Stimulated activated CD4-positive, alpha-beta T cell treated with anti-CD3 and anti-CD28 coated beads, TNF-alpha, amount 100 ng/mL, for 24 hours (primary cell): Measurements from ENCODE around the gene CEP128.

ENCODE experiments used
- DNase-seq, 3 experiments: peaks; one replicate each; pipeline ENCODE4 v3.0.0-alpha.2; 2020; ENCODE audit warnings: low read depth in 3 of 3

Gene CEP128

DNA sequence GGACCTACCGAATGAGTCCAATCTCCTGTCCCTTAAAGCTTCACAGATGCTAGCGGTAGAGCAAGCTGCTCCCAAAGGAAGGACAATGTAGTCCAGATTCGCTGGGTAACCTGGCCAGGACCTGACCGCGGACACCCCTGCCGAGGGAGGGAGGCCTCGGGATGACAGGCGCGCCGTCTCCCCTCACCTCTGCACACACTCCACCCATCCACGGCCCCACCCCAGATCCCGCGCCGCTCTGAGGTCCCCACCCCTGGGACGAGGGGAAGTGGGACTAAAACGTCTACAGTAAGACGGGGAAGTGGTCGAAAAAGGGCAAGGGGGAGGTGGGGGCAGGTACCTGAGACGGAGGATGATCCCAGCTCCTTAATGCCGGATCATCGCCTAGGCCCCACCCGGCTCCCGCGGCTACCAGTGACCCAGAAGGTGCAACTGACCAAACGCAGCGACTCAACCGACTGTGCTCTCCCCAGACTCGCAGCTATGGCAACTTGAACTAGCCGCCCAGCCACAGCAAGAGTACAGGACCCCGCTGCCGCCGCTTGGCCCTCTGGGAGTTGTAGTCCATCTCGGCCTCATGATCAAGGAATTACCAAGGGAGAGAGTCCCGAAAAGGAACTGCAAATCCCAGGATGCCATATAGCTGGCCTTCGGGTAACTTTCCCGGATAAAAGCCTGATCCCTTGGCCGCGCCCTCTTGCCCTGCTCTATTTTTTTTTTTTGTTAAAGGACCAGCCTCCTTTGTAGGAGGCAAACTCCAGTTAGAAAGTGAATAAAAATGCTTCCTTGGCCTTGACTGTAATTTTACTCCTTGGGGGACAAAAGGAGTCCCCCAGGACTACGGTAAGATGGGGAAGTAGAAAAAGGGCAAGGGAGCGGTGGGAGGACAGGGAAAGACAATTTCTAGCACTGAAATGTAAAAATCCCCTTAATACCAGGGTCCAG, at the start of gene CEP128:
TSS of gene CEP128 (minus strand) at position 498 of the 945 bp plus-strand sequence.
- DNase-seq = peak; percentile 73 to 86 (median 82)

- DNase-seq = no peak
Observed at GRCh38 chr14:80988735-80989429, 47.3 kb upstream of the CEP128 start.

DNA sequence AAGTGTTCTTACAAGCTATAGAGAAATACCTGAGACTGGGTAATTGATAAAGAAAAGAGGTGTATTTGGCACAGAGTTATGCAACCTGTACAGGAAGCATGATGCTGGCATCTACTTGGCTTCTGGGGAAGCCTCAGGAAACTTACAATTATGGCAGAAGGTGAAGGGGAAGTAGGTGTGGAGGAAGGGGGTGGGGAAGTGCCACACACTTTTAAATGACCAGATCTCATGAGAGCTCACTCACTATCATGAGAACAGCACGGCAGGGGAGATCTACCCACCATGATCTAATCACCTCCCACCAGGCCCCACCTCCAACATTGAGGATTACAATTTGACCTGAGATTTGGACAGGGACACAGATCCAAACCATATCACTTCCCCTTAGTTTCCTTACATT, 46.7 kb upstream of the CEP128 start:
- no peak for DNase-seq

DNA sequence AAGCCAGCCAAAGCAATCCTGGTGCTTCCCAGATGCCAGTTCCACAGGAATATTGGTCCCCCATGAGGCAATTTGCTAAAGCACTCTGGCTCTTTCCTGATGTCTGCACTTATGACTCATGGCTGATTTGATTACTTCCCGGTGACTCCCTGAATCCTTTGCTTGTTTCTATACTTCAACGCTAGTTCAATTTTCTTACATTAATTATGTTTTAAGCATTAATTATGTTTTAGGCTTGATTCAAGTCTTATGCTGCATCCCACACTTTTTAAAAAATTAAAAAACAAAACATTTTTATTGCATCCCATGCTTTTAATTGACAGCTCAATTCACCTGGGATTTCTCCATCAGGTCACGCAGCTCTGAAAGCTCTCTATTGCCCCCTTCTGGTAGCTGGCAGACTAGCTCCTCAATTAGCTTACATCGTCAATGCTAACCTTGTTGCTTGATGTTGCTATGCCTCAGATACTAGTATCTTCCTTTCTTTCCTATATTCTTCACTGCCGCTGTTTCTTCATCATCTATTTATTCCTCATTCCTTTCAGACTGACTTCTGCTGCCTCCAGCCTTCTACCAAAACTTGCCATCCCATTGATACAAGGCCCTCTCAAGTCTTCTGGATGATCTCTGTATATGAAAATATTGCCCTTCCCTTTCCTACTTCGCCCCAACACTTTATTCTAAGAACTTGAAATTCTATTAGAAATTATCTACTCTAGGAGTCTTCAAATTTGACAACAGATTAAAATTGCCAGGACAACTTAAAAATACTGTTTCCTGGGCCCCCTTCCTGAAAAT, 45.9 kb upstream of the CEP128 start:
- peak; percentile 32 to 52 (median 40) for DNase-seq

DNA sequence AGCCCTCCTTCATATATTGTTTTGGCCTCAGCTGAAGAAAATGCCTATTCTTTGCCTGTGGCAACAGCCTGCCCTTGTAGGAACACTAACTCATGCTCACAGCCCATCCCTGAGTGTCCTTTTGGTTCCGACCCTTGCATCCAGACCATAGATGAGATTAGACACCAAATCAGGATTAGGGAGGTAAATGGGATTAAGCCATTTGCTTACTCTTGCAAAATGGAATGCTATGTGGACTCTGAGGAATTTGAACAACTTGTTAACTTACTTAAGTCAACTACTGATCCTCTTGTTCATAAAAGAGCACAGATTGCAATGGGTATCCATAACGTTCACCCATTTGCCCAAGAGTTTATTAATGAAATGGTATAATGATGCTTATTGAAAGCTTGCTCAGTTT, 41.2 kb upstream of the CEP128 start:
- DNase-seq = no peak

DNA sequence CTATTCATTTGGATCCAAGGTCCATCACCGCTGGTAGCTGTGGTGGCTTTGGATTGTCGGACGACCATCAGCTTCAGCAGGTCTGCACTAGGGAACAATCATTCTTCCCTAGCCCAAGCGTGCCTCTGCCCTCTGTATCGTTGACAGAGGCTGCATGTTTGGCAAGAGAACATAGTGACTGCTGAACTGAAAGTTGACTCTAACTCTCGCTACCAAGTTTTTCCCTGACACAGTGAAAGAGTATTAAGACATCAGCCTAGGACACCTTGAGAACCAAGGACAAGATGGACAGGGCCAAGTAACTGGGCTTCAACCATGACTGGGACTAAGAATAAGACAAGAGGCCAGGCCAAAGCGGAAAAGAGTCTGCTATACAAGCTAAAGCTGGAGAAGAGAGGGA, 40.1 kb upstream of the CEP128 start:
- no peak for DNase-seq

DNA sequence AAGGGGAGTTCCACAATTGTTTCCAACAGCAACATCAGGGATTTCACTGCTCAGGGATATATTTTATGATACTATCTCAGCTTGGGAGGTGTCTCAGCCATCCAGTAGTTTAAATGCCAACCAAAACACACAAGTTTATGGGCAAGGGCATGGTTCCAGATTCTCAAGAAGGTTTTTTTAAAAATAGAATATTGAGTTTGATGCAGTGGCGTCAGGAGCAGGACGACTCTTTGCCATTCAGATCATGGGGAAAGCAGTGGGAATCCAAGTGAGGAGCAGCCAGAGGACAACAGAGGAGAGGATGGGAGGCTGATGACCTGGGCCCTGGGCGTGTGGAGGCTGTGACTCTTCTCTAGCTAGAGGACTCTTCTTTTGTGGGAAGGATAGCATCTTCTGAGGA, 39.6 kb upstream of the CEP128 start:
- no peak for DNase-seq

- no peak for DNase-seq
Observed at GRCh38 chr14:80979951-80980350, 38.4 kb upstream of the CEP128 start.

GRCh38 chr14:80978403-80978802, 36.9 kb upstream of the CEP128 start:
- DNase-seq = no peak

GRCh38 chr14:80977221-80977620, 35.7 kb upstream of the CEP128 start:
- DNase-seq = no peak

- DNase-seq = no peak
Observed at GRCh38 chr14:80974679-80975078, 33.1 kb upstream of the CEP128 start.

DNA sequence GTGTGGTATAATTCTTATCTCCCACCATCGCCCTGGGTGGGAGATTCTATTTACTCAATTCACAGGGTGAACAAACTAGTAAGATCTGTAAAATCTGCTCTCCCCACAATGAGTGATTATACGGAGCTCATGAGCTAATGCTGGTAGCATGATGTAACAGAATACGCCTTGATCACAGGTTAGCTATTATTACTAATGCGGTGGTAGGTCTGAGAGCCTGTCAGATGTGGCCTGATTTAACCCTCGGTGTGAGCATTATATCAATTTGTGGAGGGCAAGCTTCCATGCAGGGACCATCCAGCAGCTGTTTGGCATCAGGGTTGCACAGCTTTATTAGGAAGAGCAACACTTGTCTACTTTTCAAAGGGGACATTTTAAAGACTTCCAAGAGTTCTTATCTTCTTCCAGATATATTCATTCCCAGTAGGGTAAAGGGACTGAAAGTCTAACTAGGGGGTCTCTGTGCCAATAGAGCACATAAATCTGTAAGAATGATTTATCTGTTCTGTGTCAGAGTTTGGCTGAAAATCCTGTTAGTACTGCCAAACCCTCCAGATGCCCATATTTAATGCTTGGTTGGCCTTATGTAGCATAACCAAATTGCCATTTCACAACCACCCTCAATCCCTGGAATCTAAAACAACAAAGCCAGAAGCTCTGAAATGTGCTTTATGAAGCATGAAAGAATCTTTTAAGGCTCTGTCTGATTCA, 32.5 kb upstream of the CEP128 start:
- DNase-seq = no peak

- DNase-seq = no peak
Observed at GRCh38 chr14:80965037-80965436, 23.5 kb upstream of the CEP128 start.

GRCh38 chr14:80959496-80959895, 18.0 kb upstream of the CEP128 start:
- peak in 2 of 3 experiments; percentile 37 to 42 for DNase-seq

- DNase-seq = no peak
Observed at GRCh38 chr14:80958939-80959338, 17.4 kb upstream of the CEP128 start.

- DNase-seq = no peak
Observed at GRCh38 chr14:80958226-80958625, 16.7 kb upstream of the CEP128 start.

- no peak for DNase-seq
Observed at GRCh38 chr14:80957613-80958012, 16.1 kb upstream of the CEP128 start.

DNA sequence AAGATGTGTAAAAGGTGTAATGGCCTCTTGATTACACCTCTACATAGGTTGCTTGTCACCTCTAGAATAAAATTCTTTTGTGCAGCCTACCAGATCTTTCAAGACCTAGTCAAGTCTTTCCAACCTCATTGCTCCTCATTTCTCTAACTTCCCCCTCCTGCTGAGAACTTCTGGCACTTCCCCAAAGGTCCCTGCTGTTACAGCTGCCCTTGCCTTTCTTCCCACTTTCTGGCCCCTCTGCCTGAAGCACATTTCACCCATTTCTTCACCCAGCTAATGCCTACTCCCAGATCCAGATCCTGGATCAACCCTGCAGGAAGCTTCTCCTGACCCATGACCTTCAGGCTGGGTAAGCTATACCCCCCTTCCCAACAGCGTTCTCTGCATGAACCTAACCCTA, 15.4 kb upstream of the CEP128 start:
- no peak for DNase-seq

DNA sequence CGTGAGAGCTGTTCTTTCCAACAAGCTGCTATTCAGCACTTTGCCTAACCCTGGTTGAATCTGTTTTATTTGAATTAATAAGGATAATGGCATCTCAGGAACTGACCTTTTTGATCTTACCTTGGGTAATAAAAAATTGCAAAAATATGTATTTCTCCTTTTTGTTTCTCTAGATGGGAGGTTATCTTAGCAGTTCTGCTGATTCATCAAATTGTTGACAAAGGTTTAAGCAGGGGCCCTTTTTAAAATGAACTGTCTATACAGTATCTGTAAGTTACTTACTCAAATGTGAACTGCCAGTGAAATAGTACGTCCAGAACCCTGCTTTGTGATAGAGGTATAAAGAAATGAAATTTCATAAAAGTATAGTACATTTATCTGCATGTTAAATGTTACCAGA, 14.6 kb upstream of the CEP128 start:
- no peak for DNase-seq

GRCh38 chr14:80955416-80955941, 13.9 kb upstream of the CEP128 start, which contains the start of gene TSHR:
Gene TSHR, plus strand, starts transcription at chr14:80955621. Its CDS starts 60 bp downstream, at chr14:80955681.
- DNase-seq = no peak

DNA sequence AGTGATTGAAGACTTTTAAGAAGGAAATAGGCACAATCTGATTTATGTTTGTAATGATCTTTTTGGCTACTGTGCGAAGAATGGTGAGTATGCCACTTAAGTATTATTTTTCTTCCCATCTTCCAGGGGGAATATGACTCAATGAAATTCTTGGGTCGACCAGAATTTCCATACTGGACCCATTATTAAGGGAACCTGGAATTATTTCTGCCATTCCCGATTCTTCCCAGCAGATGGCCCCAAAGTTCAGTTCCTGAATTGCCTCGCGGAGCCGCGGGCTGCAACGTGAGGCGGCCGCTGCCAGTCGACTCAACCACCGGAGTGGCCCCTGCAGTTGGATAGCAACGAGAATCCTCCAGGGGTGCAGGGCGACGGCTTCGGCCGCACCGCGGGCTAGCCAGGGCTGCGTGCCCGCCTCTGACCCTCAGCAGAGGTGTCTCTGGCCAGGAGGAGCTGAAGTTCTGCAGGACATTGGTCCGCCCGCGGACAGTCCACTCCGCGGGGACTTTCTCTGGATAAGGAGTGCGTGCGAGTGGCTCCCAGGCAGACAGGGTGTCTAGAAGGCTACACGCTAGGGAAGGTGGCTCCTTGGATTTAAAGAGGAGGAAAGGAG, 13.3 kb upstream of the CEP128 start:
- peak; percentile 51 to 64 (median 61) for DNase-seq
